ENCODE results near the gene WTIP.
A peak's percentile ranks its signal among the peaks of the same experiment; 100 is the strongest.
"Not testable (repeated sequence)": the region's sequence is repeated elsewhere in the genome, so short reads cannot be mapped to it uniquely, and the experiment has no call there.

WTIP gene

DNA sequence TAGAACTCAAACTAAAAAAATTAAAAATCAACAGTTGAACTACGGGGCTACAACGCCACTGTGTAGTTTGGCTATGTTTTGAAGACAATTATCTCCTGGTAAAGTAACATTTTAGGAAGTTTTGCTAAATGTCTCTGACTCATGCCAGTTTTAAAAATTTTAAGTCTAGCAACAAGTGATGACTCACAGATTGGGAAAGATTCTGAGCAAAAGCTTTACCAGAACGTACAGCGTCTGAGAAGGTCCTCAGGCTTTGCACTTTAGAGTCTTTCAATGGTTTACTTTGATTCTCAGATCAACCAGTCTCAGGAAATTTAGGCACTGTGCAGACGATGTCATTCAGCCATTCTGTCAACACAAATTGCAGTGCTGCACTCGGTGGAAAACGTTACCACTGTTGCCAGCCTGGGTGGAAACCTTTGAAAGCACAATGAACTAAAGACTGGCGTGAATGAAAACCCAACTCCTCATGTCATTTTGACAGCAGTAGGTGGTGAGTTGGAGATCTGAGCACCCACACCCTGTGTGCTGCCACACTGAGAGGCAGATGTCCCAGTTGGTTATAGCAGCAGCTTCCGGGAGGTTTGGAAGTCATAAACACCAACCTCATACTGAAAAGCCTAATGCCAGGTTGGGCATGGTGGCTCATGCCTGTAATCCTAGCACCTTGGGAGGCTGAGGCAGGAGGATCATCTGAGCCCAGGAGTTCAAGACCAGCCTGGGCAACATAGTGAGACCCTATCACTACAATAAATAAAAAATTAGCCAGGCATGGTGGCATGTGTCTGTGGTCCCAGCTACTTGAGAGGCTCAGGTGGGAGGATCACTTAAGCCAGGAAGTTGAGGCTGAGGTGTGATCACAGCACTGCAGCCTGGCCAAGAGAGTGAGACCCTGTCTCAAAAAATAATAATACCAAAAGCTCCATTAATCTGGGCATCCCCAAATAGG, 6.3 kb upstream of the WTIP start:
- H3K27ac ChIP-seq: peak overlapping the region in 7 of 11 experiments; percentile 1 to 83 (median 61); a peak in 12 of 22 replicates
- H3K9me3 ChIP-seq (replicated peaks in 1 of 11): peaks cover 0 to 2% (median 0%) of the 10 kb centered on the region in 11 experiments; a peak in 4 of 22 replicates
- H3K4me3 ChIP-seq: no peak overlapping the region; a peak in 1 of 20 replicates
- no peaks in the 10 kb centered on the region for H3K27me3 ChIP-seq
- H3K9ac ChIP-seq: peak overlapping the region in 7 of 11 experiments; percentile 1 to 69 (median 42); a peak in 8 of 22 replicates
- H4K20me1 ChIP-seq: peaks cover 0 to 18% (median 2%) of the 10 kb centered on the region in 11 experiments; a peak in 9 of 22 replicates
- H3K4me1 ChIP-seq: peaks cover 0 to 47% (median 20%) of the 10 kb centered on the region in 10 experiments; a peak in 11 of 20 replicates
- peak overlapping the region in 5 of 11 experiments; percentile 53 to 93 (median 85); a peak in 10 of 22 replicates for H3K4me2 ChIP-seq
- 0 out of 22 replicates have a peak, but pooled peaks of 1 of the 11 experiments have one; percentile 12 for TF ChIP-seq Cebpa-rat (IDR thresholded peaks at IDR 0.05)
- peaks cover 31 to 44% (median 39%) of the 10 kb centered on the region in 11 experiments for H3K36me3 ChIP-seq

- peak overlapping the region in 6 of 11 experiments; percentile 35 to 83 (median 68); a peak in 11 of 22 replicates for H3K27ac ChIP-seq
- no peak for TF ChIP-seq Cebpa-rat (IDR thresholded peaks at IDR 0.05)
- peaks cover 0 to 11% (median 0%) of the 10 kb centered on the region in 11 experiments; a peak in 6 of 22 replicates for H4K20me1 ChIP-seq
These were observed 5.5 kb upstream of the WTIP start for GRCh38 chr19:34475975-34476594.

GRCh38 chr19:34478496-34478895, 3.1 kb upstream of the WTIP start:
- Histone ChIP-seq H3K4me1 (peaks cover 0 to 35% (median 20%) of the 10 kb centered on the region in 10 experiments; a peak in 11 of 20 replicates), H3K36me3 (peaks cover 0 to 12% (median 8%) of the 10 kb centered on the region in 11 experiments; a peak in 16 of 22 replicates), H3K9me3 (replicated peaks in 1 of 11) (peaks cover 3 to 24% (median 20%) of the 10 kb centered on the region in 11 experiments; a peak in 14 of 22 replicates)
- H3K9ac ChIP-seq, H3K27ac ChIP-seq, H4K20me1 ChIP-seq, H3K4me3 ChIP-seq, H3K27me3 ChIP-seq, H3K4me2 ChIP-seq: not testable (repeated sequence)

More at GRCh38 chr19:34475975-34476594, 5.5 kb upstream of the WTIP start:
- Histone ChIP-seq H3K27me3 (no peaks in the 10 kb centered on the region), H3K9ac (peak overlapping the region in 3 of 11 experiments; percentile 64 to 69 (median 66); a peak in 6 of 22 replicates), H3K4me1 (peaks cover 0 to 47% (median 20%) of the 10 kb centered on the region in 10 experiments; a peak in 11 of 20 replicates), H3K4me2 (peak overlapping the region in 5 of 11 experiments; percentile 53 to 93 (median 85); a peak in 9 of 22 replicates), H3K36me3 (peaks cover 24 to 36% (median 31%) of the 10 kb centered on the region in 11 experiments), H3K9me3 (replicated peaks in 1 of 11) (peaks cover 2 to 9% (median 5%) of the 10 kb centered on the region in 11 experiments; a peak in 11 of 22 replicates), H3K4me3 (no peak overlapping the region)

DNA sequence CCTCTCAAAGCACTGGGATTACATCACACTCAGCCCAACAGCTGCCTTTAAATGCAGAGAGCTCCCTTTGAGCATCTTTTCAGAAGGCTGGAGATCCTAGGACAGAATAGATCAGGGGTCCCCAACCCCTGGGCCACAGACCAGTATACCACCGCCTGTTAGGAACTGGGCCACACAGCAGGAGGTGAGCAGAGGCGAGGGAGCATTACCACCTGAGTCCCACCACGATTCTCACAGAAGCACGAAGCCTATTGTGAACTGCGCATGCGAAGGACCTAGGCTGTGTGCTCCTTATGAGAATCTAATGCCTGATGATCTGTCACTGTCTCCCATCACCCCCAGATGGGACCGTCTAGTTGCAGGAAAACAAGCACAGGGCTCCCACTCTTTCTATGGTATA, 2.2 kb upstream of the WTIP start:
- no peaks in the 10 kb centered on the region for H3K27me3 ChIP-seq
- peaks cover 3 to 24% (median 20%) of the 10 kb centered on the region in 11 experiments; a peak in 14 of 22 replicates for H3K9me3 ChIP-seq (replicated peaks in 1 of 11)
- H3K36me3 ChIP-seq: peaks cover 0 to 3% (median 0%) of the 10 kb centered on the region in 11 experiments; a peak in 3 of 22 replicates
- peaks cover 0 to 6% (median 0%) of the 10 kb centered on the region in 11 experiments; a peak in 3 of 22 replicates for H4K20me1 ChIP-seq
- H3K9ac ChIP-seq: no peak overlapping the region
- H3K27ac ChIP-seq: no peak overlapping the region
- H3K4me1 ChIP-seq: peaks cover 0 to 26% (median 16%) of the 10 kb centered on the region in 10 experiments; a peak in 11 of 20 replicates
- no peak overlapping the region for H3K4me3 ChIP-seq
- no peak for TF ChIP-seq Cebpa-rat (IDR thresholded peaks at IDR 0.05)
- no peak overlapping the region for H3K4me2 ChIP-seq

- Histone ChIP-seq H4K20me1 (peaks cover 0 to 2% (median 0%) of the 10 kb centered on the region in 11 experiments; a peak in 1 of 22 replicates), H3K9me3 (replicated peaks in 1 of 11) (peaks cover 3 to 24% (median 20%) of the 10 kb centered on the region in 11 experiments; a peak in 14 of 22 replicates), H3K27ac (no peak overlapping the region), H3K4me1 (peaks cover 0 to 15% (median 7%) of the 10 kb centered on the region in 10 experiments; a peak in 11 of 20 replicates), H3K4me3 (no peak overlapping the region), H3K4me2 (no peak overlapping the region), H3K27me3 (no peaks in the 10 kb centered on the region), H3K9ac (no peak overlapping the region), H3K36me3 (no peaks in the 10 kb centered on the region; a peak in 1 of 22 replicates)
- TF ChIP-seq Cebpa-rat (IDR thresholded peaks at IDR 0.05): no peak
These were observed 1.1 kb upstream of the WTIP start for GRCh38 chr19:34480491-34480890.

GRCh38 chr19:34481861-34482379, 362 bp downstream of the WTIP start:
- Histone ChIP-seq H3K36me3 (no peaks in the 10 kb centered on the region; a peak in 1 of 22 replicates), H3K4me1 (peaks cover 0 to 6% (median 0%) of the 10 kb centered on the region in 10 experiments; a peak in 4 of 20 replicates), H3K4me3 (no peak overlapping the region), H3K27ac (no peak overlapping the region), H3K9ac (no peak overlapping the region), H3K27me3 (no peaks in the 10 kb centered on the region), H4K20me1 (no peaks in the 10 kb centered on the region), H3K9me3 (replicated peaks in 1 of 11) (peaks cover 3 to 24% (median 20%) of the 10 kb centered on the region in 11 experiments; a peak in 14 of 22 replicates), H3K4me2 (no peak overlapping the region)
- TF ChIP-seq Cebpa-rat (IDR thresholded peaks at IDR 0.05): no peak

DNA sequence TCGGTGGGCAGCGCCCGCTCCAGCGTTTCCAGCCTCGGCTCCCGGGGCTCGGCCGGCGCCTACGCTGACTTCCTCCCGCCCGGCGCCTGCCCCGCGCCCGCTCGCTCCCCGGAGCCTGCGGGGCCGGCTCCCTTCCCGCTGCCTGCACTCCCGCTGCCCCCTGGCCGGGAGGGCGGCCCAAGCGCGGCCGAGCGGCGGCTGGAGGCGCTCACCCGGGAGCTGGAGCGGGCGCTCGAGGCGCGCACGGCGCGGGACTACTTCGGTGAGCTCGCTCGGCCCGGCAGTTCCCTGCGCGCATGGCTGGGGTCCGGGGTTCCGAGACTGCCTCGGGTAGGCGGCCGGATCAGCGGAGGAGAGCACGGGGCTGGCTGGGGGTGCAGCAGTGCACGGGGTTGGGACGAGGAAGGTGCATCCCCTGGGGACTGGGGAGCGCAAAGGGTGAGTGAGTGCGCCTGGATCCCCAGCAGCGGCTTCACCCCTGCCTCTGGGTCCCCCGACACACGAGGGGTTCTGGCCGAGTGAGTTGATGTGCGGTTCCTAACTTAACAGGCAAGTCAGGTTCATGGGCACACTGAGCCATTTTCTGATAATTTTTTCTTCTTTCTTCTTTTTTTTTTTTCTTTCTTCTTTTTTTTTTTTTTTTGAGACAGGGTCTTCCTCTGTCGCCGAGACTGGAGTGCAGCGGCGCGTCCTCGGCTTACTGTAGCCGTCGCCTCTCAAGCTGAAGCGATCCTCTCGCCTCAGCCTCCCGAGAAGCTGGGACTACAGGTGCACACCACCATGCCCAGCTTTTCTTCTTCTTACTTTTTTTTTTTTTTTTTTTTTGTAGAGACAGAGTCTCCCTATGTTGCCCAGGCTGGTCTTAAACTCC, 1.1 kb downstream of the WTIP start:
- no peak overlapping the region for H3K27ac ChIP-seq
- H3K4me2 ChIP-seq: no peak overlapping the region
- H3K4me3 ChIP-seq: no peak overlapping the region

More for the DNA sequence above, 1.1 kb downstream of the WTIP start:
- no peaks in the 10 kb centered on the region; a peak in 1 of 22 replicates for H3K36me3 ChIP-seq
- H3K9me3 ChIP-seq (replicated peaks in 1 of 11): peaks cover 3 to 24% (median 20%) of the 10 kb centered on the region in 11 experiments; a peak in 14 of 22 replicates
- no peak for TF ChIP-seq Cebpa-rat (IDR thresholded peaks at IDR 0.05)
- H3K27me3 ChIP-seq: no peaks in the 10 kb centered on the region
- no peaks in the 10 kb centered on the region for H4K20me1 ChIP-seq
- H3K9ac ChIP-seq: no peak overlapping the region
- peaks cover 0 to 5% (median 0%) of the 10 kb centered on the region in 10 experiments; a peak in 2 of 20 replicates for H3K4me1 ChIP-seq
